T-helper 9 cell (primary cell): ENCODE data around the gene MICOS13.

Experiments
- DNase-seq: peaks from one replicate; pipeline ENCODE4 v3.0.0-alpha.2; 2020

The MICOS13 gene

DNA sequence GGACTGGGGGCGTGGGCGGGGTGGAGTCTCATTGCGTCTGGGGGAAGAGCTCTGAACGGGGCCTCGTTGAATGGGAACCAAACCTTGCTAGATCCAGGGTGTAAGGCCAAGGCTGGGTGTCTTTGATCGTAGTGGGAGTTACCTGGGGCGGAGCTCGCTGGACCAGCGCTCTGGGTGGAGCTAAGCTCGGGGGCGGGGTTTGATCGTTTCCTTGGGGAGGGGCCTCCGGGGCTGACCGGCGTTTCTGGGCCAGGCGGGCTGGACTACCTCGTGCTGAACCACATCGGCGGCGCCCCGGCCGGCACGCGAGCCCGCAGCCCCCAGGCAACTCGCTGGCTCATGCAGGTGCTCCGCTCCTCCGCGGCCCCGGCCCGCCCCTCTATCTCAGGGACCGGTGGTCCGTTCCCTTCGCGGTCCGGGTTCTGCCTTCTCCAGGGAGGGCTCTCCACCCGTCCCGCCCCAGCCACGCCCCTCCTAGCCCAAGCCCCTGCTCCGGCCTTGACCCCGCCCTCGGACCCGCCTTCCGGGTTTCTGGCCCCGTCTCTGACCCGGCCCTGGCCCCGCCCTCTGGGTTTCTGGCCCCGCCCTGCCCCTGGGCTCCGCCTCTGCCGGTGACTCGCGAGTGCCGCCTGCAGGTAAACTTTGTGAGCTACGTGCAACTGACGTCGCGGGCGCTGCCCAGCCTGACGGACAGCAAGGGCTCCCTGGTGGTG is 6.5 kb upstream of the MICOS13 start:
- DNase-seq = peak; percentile 96

DNA sequence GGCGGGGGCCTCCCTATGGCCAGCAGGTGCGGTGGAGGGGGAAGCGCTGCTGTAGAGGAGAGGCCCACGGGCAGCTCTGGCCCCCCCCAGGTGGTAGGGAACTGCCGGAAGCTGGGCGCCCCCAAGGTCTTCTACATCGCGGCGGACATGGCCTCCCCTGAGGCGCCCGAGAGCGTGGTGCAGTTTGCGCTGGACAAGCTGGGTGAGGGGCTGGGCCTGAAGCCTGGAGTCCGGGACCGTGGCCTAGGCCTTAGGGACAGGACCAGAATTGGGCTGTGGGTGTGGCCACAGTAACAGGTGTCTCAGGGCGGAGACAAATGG is 6.0 kb upstream of the MICOS13 start:
- DNase-seq = no peak

DNA sequence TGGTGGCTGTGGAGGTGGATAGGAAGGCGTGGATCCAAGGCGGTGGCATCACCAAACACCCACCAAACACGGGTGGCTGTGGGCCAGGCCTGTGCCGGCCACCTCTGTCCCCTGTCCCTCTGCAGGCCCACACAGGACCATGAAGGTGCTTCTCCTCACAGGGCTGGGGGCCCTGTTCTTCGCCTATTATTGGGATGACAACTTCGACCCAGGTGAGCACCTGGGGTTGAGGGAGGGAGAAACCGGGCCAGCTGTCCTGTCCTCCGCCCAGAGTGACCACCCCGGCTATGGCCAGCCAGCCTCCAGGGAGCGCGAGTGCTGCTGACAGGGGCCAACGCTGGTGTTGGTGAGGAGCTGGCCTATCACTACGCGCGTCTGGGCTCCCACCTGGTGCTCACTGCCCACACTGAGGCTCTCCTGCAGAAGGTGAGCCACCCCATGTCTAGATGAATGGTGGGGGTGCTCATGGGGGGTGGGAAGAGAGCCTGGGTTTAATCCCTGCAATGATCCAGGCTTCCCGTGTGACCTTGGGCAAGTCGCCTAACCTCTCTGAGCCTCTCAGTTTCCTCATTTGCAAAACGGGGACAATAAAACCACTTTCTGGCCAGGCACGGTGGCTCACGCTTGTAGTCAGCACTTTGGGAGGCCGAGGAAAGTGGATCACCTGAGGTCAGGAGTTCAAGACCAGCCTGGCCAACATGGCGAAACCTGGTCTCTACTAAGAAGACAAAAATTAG is 4.5 kb upstream of the MICOS13 start:
- DNase-seq = no peak

DNA sequence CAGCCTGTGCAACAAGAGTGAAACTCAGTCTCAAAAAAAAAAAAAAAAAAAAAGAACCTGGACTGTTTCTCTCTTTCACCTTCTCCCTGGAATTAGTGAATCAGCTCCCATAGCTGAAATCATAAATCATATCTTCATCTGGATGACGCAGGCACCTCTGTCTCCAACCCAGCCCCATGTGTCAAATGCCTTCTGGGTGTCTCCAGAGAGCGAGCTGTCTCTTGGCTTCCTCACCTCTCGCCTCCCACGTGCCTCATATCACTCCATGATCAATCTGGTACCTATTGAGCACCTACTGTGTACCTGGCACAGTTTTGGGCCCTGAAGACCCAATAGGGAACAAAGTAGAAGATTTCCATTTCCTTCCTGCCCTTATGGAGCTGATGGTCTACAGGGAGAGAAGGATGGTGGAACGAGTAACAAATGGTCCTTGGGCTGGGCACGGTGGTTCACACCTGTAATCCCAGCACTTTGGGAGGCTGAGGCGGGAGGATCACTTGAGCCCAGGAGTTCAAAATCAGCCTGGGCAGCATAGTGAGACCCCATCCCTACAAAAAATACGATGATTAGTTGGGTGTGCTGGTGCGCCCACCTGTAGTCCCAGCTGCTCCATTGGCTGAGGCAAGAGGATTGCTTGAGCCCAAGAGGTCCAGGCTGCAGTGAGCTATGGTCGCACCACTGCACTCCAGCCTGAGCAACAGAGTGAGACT is 3.0 kb upstream of the MICOS13 start:
- no peak for DNase-seq

DNA sequence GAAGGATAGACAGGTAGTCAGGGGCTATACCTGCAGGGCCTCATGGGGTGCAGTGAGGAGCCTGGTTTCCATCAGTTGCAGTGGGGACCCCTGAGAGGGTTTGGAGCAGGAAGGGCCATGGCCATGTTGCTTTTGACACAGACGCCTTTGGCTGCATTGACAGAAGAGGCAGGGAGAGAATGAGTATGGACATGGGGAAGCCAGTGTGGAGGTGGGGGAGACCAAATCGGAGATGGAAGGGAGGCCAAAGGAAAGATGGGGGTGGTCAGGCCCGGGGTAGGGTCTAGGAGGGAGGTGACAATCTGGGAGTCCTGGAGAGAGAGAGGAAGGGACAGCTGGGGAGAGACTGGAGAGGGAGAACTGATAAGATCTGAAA is 1.8 kb upstream of the MICOS13 start:
- DNase-seq = no peak

DNA sequence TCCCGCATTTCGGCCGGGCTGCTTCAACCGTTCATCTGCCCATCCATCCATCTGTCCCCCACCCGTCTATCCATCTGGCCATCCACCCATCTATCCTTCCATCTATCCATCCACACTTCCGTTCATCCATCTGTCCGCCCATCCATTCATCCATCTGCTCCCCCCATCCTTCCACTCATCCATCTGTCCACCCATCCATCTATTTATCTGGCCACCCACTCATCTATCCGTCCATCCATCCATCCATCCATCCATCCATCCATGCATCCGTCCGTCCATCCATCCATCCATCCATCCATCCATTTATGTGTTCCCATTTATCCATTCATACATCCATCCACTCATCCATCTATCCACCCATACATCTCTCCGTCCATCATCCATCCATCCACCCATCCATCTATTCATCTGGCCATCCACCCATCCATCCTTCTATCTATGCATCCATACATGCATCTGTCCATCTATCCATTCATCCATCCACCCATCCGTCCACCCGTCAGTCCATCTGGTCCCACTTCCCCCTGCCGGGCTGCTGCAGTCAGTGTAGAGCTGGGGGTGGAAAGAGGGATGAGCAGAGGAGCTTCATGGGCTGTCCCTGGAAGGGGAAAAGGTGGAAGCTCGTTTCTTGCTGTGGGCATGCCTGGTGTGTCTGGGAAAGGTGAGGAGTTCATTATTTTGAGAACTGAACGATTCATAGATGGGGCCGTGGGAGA is 1.2 kb upstream of the MICOS13 start:
- no peak for DNase-seq

DNA sequence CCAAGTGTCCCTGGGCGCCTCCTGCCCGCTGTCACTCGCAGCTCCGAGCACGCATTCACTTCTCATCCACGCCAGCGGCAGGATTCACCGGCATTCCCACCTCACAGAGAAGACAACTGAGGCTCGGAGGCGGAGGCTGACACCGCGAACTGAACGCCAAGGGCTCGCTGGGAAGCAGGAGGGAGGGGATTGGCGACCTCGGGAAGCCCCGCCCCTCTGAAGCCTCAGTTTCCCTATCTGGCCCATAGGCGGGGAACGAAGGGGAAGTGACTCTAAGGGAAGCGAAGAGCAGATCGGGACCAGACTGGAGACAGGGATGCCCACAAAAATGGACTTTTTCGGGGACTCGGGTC is 256 bp downstream of the MICOS13 start:
- DNase-seq = no peak

DNA sequence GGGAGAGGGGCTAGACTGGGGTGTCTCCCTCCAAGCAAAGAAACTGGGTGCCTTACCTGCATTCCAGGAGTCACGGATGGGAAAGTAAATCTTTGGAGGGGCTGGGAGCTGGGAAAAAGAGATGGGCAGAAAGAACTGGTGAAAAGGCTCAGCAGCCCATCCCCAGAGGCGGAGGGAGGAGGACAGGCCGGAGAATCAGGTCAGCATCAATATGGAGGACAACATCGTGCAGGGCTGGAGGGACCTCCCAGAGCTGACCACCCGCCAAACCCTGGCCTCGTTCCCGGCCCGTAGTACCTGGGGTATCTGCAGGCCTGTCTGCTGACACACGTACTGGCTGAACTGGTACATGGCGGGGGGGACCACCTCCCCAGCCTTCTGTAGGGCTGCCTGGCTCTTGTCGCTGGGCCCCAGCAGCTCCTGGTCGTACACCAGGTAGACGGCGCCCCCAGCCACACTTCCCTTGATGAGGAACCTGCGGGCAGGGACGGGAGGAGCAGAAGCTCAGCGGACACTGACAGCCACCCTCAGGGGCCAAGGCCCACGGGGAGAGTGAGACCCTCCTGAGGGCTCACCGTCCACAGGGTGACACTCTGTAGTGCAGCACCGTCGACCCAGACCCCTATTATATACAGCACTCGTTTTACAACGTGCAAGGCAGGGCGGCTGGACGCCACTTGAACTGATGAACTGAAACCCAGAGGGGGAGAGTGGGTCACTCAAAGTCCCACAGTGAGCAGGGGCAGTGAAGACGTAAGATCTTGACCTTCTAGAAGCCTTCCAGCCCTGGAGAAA is 830 bp downstream of the MICOS13 start:
- no peak for DNase-seq

DNA sequence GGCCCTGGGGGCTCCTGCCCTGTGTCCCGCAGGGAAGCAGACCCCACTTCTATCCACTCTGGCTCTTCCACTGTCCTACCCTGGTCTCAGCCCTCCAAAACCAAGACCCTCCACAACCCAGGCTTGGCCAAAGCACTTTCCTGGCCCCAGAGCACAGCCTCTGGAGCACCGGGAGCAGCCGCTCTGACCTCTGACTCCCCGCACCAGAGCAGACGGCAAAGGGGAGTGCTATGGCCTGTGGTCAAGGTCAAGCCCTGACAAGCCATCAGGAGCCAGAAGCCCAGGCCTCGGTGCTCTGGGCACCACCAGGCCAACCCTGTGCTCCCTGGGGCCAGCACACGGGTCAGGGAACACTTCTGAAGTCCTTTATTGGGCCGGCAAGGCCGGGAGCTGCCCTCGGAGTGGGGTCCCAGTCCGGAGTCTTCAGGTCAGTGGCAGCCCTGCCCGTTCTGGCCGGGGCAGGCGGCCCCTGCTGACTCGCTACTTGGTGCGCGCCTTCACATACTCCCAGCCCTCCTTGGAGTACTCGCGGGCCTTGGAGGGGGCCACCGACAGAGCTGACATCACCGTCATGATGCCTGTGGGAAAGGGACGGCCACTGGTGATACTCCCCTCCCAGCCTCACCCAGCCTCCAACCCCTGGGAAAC is 2.1 kb downstream of the MICOS13 start:
- no peak for DNase-seq

DNA sequence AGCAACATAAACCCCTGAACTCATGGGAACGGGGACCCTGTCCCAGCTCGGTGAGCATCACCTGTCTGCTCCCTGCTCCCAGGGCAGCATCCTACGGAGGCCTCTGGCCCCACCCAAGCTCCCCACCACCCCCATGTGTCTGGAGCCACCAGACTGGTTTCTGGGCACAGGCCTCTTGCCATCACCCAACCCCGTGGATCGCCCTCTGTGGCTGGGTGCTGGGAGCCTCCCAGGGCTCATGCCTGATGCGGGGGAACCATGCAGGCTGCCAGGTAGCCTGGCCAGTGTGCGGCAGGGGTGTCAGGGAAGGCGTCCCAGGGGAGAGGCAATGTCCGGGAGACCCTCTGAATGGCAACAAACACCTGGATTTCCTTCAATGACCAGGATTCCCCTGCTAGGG is 2.7 kb downstream of the MICOS13 start:
- no peak for DNase-seq

DNA sequence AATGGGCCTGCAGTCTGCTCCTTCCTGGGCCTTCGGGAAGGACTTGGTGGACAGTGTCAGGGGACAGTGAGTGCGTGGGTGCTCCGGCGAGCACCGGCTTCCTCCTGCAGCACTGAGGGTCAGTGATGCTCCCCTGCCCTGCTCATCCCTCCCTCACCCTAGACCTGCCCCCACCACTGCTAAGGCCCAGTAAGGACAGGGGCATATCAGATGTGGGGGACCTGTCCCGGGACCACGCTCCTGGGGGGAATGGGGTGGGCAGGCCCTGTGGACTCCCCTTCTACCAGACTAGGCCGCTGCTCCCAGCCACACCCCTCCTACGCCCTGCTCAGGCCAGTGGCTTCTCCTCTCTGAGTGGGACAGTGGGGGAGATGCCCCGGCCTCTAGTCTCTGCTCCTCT is 3.2 kb downstream of the MICOS13 start:
- DNase-seq = no peak

DNA sequence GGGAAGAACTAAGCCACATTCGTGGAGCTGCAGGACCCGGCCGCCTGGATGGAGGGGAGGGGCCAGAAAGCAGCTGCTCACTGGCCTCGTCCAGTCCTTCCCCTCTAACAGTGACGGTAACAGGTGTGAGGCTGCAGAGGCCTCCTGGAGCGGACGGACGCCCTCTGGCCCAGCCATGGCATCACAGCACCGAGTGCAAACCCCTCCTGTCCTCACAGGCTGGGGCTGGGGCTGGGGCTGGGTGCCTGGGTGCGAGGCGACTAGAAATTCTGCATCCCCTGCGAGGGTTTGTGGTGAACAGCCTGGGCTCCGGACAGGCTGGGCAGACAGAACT is 3.6 kb downstream of the MICOS13 start:
- DNase-seq = no peak

DNA sequence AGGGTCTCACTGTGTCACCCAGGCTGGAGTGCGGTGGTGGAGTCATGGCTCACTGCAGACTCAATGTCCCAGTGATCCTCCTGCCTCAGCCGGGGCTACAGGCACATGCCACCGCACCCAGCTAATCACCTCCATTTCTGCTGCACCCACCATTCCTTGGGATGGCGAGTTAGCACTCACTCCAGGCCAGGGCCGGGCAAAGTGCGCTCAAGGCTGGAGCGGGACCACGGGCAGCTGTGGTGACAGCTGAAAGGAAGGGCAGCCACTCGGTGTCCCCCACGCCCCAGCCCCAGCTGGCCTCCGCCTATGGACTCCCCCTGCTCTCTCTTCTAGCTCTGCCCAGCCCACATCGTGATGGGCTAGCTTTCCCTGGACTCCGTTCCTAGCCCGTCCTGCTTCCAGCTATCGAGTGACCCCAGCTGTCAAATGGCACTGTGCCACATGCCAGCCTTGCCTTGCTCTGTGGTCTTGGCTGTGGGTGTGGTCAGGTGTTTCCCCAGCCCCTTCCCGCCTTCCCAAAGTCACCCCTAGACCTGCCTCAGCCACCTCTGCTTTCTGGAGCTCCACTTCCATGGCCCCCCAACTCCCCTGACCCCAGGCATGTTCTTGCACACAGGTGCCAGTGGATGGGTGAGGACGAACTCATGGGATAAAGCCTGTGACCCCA is 4.1 kb downstream of the MICOS13 start:
- no peak for DNase-seq

DNA sequence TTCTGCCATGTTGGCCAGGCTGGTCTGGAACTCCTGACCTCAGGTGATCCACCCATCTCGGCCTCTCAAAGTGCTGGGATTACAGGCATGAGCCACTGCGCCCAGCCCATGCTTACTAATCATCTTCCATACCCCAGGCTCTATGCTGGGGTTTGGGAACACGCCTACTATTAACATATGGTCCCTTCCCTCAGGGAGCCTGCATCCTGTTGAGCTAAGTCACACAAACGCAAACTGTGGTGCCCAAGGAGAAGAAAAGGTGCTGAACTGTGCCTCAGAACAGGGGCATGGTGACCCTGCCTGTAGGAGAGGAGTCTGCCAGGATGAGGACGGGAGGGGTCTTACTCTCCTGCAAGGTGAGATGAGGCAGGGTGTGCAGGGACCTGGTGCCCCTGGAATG is 5.6 kb downstream of the MICOS13 start:
- no peak for DNase-seq

DNA sequence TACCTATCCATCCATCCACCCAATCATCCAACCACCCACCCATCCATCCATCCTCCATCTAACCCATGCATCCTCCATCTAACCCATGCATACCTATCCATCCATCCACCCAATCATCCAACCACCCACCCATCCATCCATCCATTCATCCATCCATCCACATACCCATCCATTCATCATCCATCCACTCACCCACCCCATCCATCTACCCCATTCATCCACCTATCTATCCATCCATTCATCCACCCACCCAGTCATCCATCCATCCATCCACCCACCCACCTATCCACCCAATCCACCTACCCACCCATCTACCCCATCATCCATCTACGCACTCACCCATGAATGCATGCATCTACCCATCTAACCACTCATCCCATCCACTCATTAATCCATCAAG is 6.6 kb downstream of the MICOS13 start:
- DNase-seq = no peak

DNA sequence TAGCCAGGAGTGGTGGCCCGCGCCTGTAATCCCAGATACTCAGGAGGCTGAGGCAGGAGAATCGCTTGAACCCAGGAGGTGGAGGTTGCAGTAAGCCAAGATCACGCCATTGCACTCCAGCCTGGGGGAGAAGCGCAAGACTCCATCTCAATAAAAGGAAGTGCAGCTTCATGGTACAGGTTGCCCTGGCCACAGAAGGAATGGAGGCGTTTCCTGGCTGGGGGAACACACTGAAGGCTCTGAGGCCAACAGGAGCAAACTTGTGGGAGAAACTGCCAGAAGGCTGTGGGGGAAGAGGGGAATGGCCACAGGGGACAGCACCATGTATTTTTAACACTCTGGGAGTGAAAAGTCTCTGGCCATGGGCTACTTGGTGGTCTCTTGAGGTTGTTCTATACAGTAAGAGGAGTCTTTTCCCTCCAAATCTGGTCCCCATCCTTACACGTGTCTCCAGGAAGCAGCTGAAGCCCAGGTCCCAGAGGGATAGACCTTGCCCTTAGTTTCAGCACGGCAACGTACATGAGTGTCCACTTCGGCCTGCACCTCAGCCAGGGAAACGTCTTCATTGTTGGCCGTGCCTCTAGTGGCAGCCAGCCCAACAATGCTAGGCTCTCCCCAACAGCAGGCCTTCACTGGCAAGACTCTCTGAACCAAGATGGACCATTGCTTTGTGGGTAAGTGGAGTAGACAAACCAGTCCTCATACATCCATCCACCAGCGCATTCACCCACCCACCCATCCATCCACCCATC is 7.4 kb downstream of the MICOS13 start:
- no peak for DNase-seq

DNA sequence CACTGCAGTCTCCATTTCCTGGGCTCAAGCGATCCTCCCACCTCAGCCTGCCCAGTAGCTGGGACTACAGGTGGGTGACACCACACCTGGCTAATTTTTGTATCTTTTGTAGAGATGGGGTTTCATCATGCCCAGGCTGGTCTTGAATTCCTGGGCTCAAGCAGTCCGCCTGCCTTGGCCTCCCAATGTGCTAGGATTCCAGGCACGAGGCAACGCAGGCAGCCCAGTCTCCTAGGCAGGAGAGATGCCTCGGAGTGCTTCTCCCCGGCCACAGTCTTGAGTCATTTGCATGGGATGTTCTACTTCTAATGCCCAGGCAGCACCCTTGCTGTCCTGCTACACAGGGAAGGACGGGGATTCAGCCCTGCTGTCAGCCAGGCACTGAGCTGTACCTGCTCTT is 8.7 kb downstream of the MICOS13 start:
- DNase-seq = no peak

DNA sequence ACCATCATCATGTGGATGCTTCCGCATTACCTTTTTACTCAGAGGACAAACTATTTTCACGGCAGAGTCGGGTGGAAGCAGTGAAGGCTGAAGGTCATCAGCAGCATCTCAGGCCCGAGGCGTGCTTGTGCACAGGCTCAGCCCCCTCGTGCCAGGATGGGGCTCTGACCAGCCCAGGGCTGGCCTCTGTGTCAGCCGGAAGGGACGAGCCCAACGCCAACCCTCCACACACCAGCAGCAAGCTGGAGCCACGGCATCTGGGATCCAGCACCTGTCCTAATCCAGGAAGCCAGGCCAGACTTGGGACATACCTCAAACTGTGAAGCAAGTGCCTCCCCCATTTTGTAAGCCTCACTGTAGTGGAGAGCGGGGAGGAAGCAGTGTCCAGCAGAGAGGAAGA is 11.1 kb downstream of the MICOS13 start:
- DNase-seq = no peak

DNA sequence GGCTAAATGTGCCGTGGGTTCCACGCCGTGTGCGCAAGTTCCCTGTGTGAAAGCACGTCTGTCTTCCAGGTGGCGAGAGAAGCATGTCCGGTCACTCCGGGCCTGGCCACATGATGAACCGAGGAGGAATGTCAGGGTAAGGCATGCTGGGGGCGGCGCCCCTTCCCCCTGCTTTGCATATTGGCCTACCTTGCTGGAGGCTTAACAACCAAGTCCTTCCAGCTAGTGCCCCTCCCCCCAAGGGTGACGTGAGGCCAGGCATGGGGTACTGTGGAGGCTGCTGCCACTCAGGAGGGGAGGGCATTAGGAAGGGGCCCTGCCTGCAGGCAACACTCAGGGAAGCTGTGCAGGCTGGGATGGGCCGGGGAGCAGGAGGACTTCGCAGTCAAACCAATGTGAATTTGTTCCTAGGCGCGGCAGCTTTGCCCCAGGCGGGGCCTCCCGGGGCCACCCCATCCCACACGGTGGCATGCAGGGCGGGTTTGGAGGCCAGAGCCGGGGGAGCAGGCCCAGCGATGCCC is 12.5 kb downstream of the MICOS13 start:
- no peak for DNase-seq

DNA sequence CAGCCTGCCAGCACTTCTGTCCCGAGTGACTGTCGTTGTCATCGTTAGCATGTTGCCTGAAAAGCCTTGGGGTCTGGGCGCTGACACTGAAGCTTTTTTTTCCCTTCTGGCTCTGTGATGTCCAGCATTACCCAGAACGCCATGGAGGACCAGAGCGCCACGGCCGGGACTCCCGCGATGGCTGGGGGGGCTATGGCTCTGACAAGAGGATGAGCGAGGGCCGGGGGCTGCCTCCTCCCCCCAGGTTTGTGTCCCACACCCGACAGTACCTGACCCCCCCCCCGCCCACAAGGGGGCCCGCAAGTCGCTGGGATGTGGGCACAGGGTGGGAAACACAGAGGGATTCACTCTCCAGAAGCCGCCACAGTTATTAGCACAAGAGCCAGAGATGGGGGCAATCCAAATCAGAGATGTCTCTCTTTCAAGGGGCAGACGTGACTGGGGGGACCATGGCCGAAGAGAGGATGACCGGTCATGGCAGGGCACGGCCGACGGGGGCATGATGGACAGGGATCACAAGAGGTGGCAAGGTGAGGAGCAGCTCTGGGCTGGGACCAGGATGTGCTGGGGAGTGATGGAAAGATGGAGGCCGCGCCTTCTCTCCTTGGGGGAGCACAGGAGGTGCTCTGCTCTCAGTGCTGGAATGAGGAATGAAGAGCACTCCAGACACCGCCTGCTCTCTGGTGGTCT is 13.2 kb downstream of the MICOS13 start:
- no peak for DNase-seq
